ENCODE measurements around the gene AGO4. TPM values are rescaled to one million over a fixed set of nuclear protein-coding genes. Genes with fewer than 3 reads are reported as not detected.

The AGO4 gene
- total and polyA plus RNA-seq, 8 donors: 2.9 to 38.6 (median 8.9) TPM

DNA sequence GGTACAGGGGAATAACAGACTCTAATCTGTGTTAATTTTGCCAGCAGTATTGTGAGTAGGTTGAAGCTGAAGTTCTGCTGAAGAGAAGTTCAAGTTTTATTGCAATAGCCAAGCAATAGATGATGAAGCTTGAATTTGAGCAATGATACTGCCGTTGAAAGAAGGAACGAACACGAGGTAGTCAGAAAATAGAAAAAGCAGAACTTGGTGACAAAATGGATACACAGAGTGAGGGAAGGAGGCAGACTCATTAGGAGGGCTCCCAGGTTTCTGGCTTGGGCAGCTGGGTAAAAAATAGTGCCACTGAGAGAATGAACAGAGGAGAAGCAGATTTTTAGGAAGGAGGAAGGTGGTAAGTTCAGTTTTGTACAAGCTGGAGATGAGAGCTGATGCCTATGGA lies 52.9 kb downstream of the AGO4 start:
- no peak for TF ChIP-seq POLR2A (IDR thresholded peaks at IDR 0.05)
- TF ChIP-seq, protein P1, sequence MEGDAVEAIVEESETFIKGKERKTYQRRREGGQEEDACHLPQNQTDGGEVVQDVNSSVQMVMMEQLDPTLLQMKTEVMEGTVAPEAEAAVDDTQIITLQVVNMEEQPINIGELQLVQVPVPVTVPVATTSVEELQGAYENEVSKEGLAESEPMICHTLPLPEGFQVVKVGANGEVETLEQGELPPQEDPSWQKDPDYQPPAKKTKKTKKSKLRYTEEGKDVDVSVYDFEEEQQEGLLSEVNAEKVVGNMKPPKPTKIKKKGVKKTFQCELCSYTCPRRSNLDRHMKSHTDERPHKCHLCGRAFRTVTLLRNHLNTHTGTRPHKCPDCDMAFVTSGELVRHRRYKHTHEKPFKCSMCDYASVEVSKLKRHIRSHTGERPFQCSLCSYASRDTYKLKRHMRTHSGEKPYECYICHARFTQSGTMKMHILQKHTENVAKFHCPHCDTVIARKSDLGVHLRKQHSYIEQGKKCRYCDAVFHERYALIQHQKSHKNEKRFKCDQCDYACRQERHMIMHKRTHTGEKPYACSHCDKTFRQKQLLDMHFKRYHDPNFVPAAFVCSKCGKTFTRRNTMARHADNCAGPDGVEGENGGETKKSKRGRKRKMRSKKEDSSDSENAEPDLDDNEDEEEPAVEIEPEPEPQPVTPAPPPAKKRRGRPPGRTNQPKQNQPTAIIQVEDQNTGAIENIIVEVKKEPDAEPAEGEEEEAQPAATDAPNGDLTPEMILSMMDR (IDR thresholded peaks at IDR 0.05): no peak
- no peak for TF ChIP-seq EP300 (IDR thresholded peaks at IDR 0.05)
- TF ChIP-seq POLR2AphosphoS5 (IDR thresholded peaks at IDR 0.05): no peak
- DNase-seq: no peak
- Histone ChIP-seq H3K4me1 (peaks cover 0 to 14% (median 14%) of the 10 kb centered on the region in 4 donors), H3K27me3 (no peaks in the 10 kb centered on the region), H3K4me3 (no peak overlapping the region), H3K27ac (no peak overlapping the region), H3K9me3 (no peaks in the 10 kb centered on the region), H3K36me3 (peaks cover 6 to 12% (median 11%) of the 10 kb centered on the region in 4 donors)
- 72 to 79% (median 78%) methylated on average over 3 of the region's 3 CpGs for WGBS, 5 donors
- intact Hi-C loops (cut with DNase I; ENCODE audit: low total_unique reads): no loop called here

DNA sequence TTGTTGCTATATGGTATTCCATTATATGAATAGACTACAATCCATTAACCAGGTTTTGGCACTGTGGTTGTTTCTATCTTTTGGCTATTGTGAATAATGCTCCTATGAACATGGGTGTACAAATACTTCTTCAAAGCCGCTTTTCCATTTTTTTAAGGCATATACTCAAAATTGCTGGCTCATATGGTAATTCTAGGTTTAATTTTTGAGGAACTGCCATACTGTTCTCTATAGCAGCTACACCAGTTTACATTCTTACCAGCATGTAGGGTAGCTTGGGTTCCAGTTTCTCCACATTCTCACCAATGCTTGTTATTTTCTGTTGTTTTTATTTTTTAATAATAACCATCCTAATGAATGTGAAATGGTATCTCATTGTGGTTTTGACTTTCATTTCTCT lies 55.3 kb downstream of the AGO4 start:
- WGBS, 5 donors: 92 to 100% (median 98%) methylated on average over 1 of the region's 1 CpG
- Histone ChIP-seq H3K27me3 (no peaks in the 10 kb centered on the region), H3K9me3 (no peaks in the 10 kb centered on the region), H3K27ac (no peak overlapping the region), H3K36me3 (peaks cover 0 to 6% (median 0%) of the 10 kb centered on the region in 4 donors), H3K4me1 (no peaks in the 10 kb centered on the region), H3K4me3 (no peak overlapping the region)
- TF ChIP-seq POLR2A (IDR thresholded peaks at IDR 0.05) (no peak), EP300 (IDR thresholded peaks at IDR 0.05) (no peak), POLR2AphosphoS5 (IDR thresholded peaks at IDR 0.05) (no peak)
- TF ChIP-seq, protein P1 (IDR thresholded peaks at IDR 0.05): no peak
- no peak for DNase-seq
- intact Hi-C loops (cut with DNase I; ENCODE audit: low total_unique reads): no loop called here

DNA sequence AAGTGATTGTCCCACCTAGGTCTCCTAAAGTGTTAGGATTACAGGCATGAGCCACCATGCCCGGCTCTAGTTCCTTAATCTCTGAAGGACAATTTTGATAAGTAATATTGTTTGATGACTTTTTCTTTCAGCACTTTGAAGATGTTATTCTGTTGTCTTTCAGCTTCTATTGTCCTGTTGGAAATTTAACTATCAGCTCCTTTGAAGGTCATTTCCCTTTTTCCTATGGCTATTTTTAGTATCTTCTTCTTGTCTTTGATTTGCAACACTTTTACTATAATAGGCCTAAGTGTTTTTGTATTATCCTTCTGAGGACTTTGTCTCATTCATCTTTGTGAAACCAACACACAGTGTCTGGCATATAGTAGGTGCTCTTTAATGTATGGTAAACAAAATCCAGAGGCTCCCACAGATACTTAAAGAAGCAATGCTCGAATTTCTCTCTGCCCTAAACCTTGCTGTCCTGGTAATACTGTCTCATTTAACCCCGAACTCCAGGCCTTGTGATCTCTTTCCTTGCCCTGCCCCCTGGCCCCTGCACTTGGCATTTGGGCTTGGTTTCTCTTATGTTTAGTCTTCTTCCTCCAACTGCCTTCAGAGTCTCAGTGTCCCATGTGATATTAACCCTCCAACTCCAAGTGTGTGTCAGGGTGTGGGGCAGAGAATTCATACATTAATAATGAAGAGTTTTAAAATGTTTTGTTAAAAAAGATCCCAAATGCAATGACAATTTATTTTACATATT lies 56.2 kb downstream of the AGO4 start:
- Histone ChIP-seq H3K36me3 (no peaks in the 10 kb centered on the region), H3K27me3 (no peaks in the 10 kb centered on the region), H3K27ac (no peak overlapping the region), H3K9me3 (no peaks in the 10 kb centered on the region), H3K4me3 (no peak overlapping the region), H3K4me1 (no peaks in the 10 kb centered on the region)
- intact Hi-C loops (cut with DNase I; ENCODE audit: low total_unique reads): no loop called here
- 55 to 67% (median 58%) methylated on average over 3 of the region's 3 CpGs for WGBS, 5 donors
- no peak for DNase-seq
- TF ChIP-seq POLR2AphosphoS5 (IDR thresholded peaks at IDR 0.05) (no peak), EP300 (IDR thresholded peaks at IDR 0.05) (no peak), POLR2A (IDR thresholded peaks at IDR 0.05) (no peak)
- TF ChIP-seq, protein P1 (IDR thresholded peaks at IDR 0.05): no peak

DNA sequence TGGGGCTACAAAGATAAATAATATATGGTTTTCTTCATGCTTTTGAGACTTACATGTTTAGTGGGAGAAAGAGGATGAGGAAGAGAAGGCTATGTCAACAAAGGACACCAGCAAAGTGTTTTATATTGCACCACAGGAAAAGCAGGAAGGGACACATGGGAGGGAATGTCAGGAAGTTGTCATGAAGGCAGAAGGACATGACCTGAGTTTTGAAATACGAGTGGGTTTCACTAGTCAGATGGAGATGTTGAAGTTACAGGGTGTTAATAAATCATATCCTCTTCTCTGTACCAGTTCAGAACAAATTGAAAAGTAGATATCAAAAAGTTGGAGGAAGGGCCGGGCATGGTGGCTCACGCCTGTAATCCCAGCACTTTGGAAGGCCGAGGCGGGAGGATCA lies 57.0 kb downstream of the AGO4 start:
- Histone ChIP-seq H3K27ac (no peak overlapping the region), H3K4me3 (no peak overlapping the region), H3K27me3 (no peaks in the 10 kb centered on the region), H3K36me3 (no peaks in the 10 kb centered on the region), H3K9me3 (no peaks in the 10 kb centered on the region), H3K4me1 (no peaks in the 10 kb centered on the region)
- DNase-seq: no peak
- intact Hi-C loops (cut with DNase I; ENCODE audit: low total_unique reads): no loop called here
- WGBS, 5 donors: 82 to 94% (median 87%) methylated on average over 5 of the region's 5 CpGs
- TF ChIP-seq EP300 (IDR thresholded peaks at IDR 0.05) (no peak), POLR2A (IDR thresholded peaks at IDR 0.05) (no peak), POLR2AphosphoS5 (IDR thresholded peaks at IDR 0.05) (no peak)
- TF ChIP-seq, protein P1 (IDR thresholded peaks at IDR 0.05): no peak
